NCI-H345 treated with DMSO at 0.1 percent for 48 hours (cell line): ENCODE measurements around the gene MARK2.
"Not testable (repeated sequence)": the region's sequence is repeated elsewhere in the genome, so short reads cannot be mapped to it uniquely, and the experiment has no call there.

Source experiments
- DNase-seq: peaks from one replicate; lab custom pipeline; 2025; ENCODE audit not compliant: unreplicated experiment; lab: John Stamatoyannopoulos, UW

Gene MARK2

GRCh38 chr11:63838678-63839507 lies at the start of gene MARK2:
Gene MARK2 (plus strand): TSS chr11:63839110. CDS start chr11:63839507, 397 bp downstream.
- DNase-seq: peak; percentile 99

- DNase-seq: no peak
Measured at GRCh38 chr11:63791495-63792167, 47.3 kb upstream of the MARK2 start.

GRCh38 chr11:63793161-63793560 lies 45.7 kb upstream of the MARK2 start:
- DNase-seq: no peak

- no peak for DNase-seq
Measured at GRCh38 chr11:63795066-63795465, 43.8 kb upstream of the MARK2 start.

DNA sequence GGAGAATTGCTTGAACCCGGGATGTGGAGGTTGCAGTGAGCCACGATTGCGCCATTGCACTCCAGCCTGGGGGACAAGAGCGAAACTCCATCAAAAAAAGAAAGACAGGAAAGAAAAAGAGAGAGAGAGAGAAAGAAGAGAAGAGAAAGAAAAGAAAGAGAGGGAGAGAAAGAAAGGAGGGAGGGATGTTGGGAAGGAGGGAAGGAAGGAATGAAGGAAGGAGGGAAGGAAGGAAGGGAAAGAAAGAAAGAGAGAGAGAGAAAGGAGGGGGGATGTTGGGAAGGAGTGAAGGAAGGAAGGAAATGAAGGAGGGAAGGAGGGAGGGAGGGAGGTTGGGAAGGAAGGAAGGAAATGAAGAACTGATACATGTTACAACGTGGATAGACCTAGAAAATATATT lies 38.0 kb upstream of the MARK2 start:
- no peak for DNase-seq

DNA sequence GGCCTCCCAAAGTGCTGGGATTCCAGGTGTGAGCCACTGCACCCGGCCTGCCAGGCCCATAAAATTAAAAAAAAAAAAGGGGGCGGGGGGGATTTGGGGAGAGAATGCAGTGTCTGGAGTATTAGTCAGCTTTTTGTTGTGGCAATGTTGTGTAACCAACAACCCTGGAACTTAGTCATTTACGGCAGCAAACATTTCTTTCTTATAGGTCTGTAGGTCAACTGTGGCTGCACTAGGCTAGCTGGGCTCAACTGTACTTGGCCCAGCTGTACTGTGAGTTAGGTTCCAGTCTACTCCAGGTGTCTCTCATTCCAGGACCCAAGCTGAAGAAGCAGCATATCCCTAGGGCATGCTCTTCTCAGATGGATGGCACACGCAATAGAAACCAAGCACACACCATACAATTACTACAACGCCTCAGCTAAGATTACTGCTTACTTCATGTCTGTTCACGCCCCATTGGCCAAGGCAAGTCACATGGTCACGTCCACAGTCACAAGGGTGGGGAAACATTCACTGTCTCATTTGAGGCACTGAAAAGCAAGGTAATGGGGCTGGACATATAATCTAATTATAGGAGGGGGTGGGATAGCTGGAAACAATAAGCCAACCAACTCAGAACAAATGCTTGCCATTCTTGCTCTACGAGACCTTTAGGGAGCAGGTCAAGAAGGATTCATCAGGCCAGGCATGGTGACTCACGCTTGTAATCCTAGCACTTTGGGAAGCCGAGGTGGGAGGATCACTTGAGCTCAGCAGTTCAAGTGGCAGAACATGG lies 36.1 kb upstream of the MARK2 start:
- no peak for DNase-seq

- no peak for DNase-seq
Measured at GRCh38 chr11:63804259-63804658, 34.7 kb upstream of the MARK2 start.

- no peak for DNase-seq
Measured at GRCh38 chr11:63805844-63806415, 33.0 kb upstream of the MARK2 start.

- DNase-seq: not testable (repeated sequence)
Measured at GRCh38 chr11:63810383-63810782, 28.5 kb upstream of the MARK2 start.

DNA sequence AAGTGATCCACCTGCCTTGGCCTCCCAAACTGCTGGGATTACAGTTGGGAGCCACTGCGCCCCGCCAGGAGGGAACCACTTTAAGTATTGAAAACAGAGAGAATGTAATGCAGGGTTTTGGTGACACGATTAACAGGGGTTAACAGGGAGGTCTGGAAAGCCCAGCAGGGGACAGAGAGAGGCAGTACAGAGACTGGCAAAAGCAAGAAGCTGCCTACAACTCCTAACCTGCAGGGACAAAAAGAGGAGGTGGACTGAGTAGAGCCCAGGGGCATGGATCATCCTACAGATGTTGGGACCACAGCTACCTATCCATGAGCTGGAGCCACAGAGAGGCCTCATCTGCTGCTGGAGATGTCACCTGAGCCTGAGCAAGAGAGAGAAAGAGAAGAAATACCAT lies 27.4 kb upstream of the MARK2 start:
- no peak for DNase-seq

GRCh38 chr11:63813035-63813562 lies 25.8 kb upstream of the MARK2 start, which contains the start of gene SPINDOC:
Gene SPINDOC (plus strand): TSS chr11:63813456. CDS start chr11:63813687, 231 bp downstream.
- DNase-seq: peak; percentile 68

- no peak for DNase-seq
Measured at GRCh38 chr11:63813563-63814382, 25.1 kb upstream of the MARK2 start.

- no peak for DNase-seq
Measured at GRCh38 chr11:63814383-63814736, 24.6 kb upstream of the MARK2 start.

- DNase-seq: no peak
Measured at GRCh38 chr11:63816166-63816565, 22.7 kb upstream of the MARK2 start.

- DNase-seq: no peak
Measured at GRCh38 chr11:63816732-63817131, 22.2 kb upstream of the MARK2 start.

DNA sequence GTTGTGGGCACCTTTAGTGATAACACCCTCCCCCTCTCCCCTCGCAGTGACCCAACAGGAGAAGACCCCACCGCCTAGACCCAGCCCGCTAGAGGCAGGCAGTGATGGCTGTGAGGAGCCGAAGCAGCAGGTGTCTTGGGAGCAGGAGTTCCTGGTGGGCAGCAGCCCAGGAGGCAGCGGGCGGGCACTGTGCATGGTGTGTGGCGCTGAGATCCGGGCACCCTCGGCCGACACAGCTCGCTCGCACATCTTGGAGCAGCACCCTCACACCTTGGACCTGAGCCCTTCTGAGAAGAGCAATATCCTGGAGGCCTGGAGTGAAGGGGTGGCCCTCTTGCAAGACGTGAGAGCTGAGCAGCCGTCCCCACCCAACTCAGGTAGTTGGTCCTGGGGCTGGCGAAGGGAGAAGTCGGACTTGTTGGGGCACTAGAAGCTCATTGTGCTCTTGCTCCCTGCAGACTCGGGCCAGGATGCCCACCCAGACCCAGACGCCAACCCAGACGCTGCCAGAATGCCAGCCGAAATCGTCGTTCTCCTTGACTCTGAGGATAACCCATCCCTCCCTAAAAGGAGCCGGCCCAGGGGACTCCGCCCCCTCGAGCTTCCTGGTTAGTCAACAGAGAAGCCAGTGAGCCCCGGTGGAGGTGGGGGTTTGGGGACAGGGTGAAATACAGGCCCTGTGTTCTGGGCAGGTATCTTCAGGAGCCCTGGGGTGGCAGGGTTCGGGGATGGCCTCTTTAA lies 21.0 kb upstream of the MARK2 start:
- no peak for DNase-seq

DNA sequence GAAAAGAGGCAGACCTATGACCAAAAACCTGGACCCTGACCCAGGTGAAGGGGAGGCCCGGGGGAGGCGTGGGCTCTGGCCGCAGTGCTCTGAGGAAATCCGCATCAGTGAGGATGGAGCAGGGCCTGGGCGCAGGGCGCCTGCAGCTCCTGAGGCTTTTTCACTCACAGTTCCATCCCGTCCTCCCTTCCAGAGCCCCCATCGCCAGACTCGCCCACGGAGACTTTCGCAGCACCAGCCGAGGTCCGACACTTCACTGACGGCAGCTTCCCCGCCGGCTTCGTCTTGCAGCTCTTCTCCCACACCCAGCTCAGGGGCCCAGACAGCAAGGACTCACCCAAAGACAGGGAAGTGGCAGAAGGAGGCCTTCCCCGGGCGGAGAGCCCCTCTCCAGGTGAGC lies 20.3 kb upstream of the MARK2 start:
- no peak for DNase-seq

- DNase-seq: no peak
Measured at GRCh38 chr11:63821411-63821810, 17.5 kb upstream of the MARK2 start.

DNA sequence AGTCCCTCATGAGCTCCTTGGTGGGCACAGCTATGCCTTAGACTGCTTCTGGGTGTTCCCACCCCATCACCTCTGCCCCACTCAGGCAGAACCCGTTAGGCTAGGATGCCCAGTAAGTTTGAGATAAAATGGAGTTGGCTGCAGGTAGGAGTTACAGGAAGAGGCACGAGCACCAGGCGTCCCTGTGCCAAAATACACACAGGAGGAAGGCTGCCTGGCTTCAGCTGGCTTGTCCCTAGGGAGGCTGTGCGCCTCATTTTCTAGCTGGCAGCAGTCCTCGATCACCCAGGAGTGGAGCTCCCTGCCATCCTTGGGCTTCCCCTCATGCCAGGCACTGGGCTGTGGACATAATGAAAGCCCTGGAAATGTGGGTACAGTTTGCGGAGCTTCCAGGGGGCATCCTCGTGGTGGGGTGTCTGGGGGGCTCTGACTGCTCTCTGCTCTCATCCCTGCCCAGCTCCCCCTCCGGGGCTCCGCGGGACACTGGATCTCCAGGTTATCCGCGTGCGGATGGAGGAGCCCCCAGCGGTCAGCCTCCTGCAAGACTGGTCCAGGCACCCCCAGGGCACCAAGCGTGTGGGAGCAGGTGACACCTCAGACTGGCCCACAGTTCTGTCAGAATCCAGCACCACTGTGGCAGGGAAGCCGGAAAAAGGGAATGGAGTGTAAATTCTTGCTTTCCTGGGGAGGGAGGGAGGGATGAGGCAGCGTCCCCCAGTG lies 12.3 kb upstream of the MARK2 start:
- no peak for DNase-seq
